CD4-positive, alpha-beta T cell treated with Interleukin-12 subunit alpha and Interleukin-12 subunit beta, for 1 hour (primary cell): ENCODE data around the gene SMOC2.
A peak's percentile ranks its signal among the peaks of the same experiment; 100 is the strongest.
"Not testable (repeated sequence)": the region's sequence is repeated elsewhere in the genome, so short reads cannot be mapped to it uniquely, and the experiment has no call there.

Experiments
- DNase-seq: peaks from one replicate; pipeline ENCODE4 v3.0.0-alpha.2; 2020

Gene SMOC2

DNA sequence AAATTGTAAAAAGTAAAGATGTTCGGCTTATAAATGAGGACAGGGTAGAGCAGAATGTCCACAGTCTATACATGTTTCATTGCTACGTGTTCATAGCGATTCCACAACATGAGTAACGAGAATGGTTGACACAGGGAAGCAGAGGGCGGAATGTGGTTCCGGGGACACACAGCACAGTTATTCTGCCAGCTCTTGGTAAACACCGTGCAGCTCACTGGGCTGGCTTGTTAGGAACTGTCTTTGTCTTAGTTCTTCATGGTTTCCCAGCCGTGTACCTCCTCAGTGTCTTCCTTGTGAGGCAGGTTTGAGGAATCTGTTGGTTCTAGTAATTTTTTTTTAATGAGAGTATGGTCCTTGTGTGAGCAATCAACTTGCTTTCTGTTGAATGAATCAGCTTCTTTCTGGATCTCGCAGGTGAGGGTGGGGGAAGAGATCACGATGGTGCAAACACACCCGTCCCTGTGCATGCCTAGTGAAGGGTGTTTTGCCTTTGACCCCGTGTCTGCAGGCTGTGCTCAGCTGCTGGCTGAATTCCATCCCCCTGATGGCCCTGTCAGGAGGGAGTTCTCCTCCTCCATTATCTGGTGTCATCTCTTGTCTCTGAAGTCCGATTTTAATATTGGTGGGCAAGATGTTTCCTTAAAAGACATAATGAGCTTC, 168.2 kb downstream of the SMOC2 start:
- no peak for DNase-seq

DNA sequence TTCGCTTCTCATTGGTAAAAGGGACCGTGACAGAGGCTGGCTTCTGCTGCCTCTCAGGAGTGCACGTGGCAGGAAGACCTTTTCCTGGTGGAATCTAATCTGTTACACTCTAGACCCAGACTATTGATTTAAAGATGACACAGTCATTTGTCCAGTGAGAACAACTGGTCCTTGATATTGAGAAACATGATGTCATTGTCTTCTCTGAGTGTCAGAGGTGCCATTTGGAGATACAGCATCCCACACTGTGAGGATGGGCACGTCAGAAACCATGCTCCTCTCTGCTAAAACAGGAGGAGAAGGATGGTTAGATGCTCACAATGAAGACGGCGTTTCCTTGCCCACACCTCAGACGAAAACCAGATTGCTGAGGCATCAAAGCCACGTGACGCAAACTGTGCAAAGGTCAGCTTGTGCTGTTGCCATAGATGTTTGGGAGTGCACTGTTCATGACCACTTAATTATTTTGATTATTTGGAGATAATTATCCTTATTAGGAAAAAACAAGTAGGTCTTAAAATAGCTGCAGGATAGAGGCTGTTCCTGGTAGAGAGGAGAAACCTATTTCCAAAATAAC, 169.0 kb downstream of the SMOC2 start:
- DNase-seq: no peak

DNA sequence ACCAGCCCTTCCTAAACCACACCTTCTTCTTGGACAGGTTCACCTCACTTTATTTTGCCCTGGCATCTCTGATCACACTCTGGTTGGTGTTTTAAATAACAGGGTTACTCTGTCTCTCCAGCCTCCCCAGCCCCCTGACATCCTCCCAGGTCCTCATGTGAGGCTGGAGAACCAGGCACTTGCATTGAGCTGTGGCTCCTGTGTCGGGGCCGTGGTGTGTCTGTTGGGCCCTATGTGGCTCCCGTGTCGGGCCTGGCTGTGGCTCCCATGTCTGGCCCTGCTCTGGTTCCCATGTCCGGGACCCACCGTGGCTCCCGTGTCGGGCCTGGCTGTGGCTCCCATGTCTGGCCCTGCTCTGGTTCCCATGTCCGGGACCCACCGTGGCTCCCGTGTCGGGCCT, 170.0 kb downstream of the SMOC2 start:
- not testable (repeated sequence) for DNase-seq

DNA sequence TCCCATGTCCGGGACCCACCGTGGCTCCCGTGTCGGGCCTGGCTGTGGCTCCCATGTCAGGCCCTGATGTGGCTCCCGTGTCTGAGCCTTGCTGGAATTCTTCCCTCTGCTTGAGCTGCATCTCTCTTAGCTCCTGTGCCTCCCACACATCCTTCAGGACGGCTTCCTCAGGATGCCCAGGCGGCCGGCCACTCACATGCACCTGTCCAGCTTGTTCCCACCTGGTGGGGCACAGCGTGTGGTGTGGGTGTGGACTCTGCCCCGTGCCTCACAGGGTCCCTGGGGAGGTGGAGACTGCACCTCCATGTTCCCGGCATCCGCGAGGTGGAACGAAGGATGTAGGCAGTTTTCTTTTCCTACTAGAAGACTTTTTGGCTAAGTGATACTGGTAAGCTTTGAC, 170.7 kb downstream of the SMOC2 start:
- no peak for DNase-seq

DNA sequence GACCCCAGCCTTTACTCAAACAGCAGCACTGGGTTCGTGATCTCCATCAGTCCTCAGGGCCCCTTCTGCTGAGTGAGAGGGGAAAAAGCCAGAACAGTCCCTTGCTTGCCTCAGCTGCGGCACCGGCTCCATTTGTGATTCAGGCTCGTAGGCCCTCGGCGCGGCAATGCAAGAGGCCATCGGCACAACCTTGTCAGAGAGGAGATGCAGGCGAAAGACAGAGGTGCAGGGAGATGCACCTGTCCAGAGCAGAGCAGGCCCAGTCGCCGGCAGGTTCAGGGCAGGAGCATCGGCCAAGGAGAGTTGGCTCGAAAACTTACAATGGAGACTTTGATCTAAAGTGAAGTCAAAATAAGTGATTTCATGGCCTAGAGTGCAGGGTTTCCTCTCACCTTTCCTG, 171.6 kb downstream of the SMOC2 start:
- DNase-seq: no peak

DNA sequence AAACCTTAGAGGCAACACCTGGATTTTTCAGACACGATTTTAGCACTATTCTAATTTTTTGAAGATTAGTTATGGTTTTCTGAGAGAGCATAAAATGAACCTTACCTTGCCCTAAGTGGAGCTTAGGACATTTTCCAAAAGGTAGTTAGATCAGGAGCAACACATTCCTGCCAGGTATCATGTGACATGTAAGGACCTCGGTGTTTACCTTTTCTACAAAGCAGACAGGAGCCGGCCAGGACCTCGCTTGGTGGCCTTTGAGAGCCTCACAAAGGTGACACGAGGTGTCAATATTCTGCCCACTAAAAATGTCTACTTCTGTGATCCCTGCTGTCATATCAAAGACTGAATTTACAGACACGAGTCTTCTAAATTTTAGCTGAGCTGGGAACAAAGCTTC, 174.9 kb downstream of the SMOC2 start:
- no peak for DNase-seq

DNA sequence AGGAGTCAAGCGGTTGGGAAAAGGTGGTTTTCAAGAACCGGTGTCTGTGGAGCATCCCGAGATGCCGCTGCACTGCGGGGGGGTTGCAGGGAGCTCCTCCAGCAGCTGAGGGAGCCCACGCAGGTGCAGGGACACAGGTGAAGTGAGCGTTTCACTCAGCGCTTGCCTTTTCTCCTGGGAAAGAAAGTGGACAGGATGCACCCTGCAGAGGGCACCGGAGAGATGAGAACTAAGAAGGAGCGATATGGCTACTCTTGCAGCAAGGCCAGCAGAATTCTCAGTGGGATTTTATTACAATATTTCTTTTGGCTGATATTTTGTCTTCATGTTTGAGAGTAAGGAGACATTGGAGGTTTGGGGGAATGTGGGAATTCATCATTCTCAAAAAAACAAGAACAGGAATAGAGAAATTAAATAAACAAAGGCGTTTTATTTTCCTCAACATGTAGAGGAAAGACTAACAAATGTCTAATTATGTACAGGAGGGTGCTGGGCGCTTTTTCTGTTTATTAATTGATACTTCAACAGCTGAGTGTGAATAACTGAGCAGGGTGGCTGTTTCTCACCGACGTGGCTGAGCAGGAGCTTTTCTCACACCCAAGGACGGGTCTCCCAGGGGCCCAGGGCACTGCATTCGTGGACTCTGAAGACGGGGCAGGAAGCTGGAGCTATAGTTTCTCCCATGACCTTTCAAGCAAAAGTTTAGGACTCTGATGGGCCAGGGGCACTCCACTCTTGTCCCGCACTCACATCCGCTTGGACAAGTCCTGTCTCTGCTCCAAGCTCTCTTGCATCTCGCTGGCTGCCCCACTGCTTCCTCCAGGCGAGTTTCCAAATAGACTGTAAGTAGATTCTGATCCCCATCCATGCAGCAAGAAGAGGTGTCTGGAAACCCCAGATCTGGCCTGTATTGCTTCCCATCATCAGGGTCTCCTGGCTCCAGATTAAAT, 176.1 kb downstream of the SMOC2 start:
- no peak for DNase-seq

DNA sequence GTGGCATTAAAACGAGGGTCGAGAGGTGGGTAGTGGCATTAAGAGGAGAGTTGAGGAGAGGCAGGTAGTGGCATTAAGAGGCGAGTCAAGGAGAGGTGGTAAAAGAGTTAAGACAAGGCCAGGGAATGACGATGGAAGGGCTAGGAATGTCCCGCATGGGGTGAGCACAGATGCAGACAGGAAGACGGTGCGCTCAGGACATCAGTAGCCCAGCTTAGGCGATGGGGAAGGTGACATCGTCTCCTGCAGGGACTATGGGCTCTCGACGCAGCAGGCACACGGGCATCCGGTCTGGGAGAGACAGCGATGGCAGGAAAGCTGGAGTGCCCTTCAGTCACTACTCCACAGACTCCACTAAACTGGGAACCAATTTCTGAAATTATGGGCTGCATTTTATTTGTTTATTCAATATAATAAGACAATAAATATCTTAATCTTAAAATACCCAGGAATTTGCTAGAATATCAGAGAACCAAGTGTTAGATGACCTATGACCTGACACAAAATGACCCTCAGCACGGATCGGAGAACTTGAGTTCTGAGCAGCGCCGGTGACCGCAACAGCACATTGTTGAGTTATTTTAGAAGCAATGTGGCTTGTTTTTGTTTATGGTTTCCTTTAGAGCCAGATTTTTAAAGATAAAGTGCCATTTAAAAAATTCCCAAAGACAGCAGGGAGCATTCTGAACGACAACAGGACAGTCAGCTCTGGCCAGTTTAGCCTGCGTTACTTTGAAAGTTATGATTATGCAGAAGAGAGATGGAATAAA, 177.7 kb downstream of the SMOC2 start:
- DNase-seq: no peak

DNA sequence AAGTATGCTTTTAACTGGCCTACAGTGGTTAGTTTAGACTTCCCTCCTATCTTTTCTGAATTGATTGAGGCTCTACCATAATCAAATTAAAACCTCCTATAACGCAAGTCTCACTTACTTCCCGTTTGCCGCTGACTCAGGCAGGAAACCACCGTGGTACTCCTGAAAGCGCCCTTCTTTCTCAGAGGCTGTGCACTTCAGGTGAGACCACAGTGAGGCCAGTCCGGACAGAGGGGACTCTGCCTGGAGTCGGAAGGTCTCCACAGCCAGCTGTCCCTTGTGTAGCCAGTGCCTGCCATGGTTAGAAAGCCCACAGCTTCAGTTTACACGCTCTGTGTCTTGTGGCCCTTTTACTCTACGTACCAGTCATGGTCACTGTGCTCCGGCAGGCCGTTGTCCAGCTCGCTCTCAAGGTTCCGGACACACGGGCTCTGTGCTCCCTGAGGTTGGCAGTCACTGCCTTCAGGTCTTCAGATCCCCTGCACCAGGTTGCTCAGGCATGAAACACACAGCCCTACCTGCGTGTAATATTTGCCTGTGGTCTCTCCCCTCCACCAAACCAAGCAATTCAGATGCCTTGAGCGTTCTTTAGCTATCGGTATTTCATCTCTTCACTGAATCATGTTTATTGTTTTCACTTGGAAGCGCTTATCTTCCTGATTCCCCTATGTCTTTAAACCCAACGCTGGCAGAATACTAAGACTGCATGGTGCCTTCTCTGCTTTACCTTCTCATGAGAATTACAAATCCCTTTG, 178.8 kb downstream of the SMOC2 start:
- DNase-seq: peak; percentile 12

DNA sequence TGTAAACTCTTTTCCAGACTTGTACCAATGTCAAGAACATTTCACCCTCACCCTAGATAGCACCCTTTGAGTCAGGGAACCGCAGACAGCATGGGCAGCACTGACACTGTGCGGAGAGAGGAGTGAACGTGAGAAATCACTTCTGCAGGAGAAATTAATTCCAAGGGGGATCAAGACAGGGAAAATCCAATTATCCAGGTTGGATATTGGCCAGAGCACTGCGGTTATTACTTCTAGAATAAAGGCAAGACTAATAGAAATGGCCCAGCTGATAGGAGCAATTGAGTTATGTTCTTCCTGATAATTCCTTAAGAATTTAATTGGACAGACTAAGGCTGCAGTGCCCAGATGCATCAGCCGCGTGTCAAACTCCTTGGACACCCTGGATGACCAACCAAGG, 179.6 kb downstream of the SMOC2 start:
- DNase-seq: no peak

DNA sequence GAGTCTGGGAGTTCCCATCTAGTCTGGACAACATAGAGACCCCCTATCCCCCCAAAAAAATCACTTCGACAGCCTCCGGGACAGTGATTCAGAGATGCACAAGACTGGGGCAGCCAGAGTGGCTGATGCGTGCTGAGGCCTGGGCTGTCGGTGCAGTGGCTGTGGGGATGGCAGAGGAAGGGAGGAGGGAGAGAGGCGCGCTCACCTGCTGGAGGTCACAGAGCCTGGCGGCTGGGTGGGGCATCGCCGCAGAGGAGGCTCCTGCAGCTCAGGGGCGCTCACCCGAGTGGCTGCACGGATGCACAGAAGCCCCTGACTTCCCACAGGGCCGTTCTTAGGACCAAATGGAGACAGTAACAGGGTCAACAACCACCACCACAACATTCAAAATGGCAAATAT, 182.8 kb downstream of the SMOC2 start:
- no peak for DNase-seq

DNA sequence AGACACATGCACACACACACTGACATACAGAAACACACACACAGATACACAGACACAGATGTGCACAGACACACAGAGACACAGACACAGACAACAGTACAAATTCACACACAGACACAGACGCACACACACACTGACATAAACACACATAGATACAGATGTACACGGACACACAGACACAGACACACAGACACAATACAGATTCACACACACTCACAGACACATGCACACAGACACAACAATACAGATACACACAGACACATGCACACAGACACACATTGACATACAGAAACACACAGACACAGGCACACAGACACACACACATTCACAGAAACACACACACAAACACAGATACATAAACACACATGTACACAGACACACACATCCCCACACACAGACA, 183.6 kb downstream of the SMOC2 start:
- no peak for DNase-seq

DNA sequence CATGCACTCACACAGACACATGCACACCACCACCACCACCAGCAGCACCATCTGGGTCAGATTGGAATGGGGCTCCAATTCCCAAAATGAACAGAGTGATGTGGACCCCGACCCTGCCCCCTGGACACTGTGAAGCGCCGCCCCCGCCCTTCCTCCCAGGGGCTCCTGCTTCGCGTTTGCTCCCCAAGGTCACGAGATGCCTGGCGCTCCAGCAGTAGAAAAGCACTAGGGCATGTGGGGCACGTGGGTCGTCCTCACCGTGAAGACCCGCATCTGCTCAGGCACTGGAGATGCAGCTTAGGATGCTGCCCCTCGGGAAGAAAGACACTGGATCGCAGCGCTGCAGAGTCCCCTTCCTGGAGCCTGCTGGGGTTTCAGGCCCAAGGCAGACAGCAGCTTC, 184.0 kb downstream of the SMOC2 start:
- DNase-seq: no peak

DNA sequence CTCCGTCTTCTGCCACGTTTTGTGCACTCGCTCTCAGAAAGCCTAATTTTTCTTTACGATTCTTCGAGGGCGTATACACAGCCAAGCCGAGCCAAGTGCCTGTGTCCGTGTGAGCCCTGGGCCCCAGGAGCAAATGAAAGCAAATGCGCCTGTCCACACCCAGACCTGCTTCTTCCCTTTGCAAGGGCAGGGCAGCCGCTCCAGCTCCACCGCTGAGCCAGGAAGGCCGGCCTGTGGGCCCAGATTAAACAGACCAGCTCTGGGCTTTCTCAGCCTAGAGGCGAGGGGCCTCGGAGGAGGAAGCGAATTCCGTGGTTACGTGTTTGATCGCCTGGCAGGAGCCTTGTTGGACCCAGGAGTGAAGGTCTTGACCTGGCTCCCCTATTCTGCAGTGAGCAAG, 184.6 kb downstream of the SMOC2 start:
- no peak for DNase-seq

DNA sequence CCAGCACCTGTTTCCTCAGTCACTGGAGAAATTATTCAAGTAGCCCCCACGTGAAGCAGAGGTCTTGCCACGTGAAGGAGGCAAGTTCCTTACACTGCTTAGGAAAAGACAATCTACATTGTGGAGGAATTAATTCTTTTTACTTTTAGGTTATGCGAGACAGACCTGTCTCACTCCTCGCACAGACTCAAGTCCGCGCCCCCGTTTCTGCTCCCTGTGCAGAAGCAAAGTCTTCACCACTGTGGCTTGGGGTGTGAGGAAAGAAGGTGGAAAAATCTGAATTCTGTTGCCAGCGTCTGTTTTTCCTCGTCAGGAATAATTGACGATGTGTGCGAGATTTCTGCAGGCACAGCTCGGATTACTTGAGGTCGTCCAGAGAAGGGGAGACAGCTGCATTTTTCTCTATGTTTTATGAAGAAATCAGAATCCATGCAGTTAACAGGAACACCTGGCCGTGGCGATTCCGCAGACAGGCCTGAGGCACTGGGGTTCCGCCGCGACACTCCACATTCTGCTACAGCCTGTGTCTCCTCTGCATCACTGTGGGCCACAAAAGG, 185.1 kb downstream of the SMOC2 start:
- DNase-seq: no peak

DNA sequence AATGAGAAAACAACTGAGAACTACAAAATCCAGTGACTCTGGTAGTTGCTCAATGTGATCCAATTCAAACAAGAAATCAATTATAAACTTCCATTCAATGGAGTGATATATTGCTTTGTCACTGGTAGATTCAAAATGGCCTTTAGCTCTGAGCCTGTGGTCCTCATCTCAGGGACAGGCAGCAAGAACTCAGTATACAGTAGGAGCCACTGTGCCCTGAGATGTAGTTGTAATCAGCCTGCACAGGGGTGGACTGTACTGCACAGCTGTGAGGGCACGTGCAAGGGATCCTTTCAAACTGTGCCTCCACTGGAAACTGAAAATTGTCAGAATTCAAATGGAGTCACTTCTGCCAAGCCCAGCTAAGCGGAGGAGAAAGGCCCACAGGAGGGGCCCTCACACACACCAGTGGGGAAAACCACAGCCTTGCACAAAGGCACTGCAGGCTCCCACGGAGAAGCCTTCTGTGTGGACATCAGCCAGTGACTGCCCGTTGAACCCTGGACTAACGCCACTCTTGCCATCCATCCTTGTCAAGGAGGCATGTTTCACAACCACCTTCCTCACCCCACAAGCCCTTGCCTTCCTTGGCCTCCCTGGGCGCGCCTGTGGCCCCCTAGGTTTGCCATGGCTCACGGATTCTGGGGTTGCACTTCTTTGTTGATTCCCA, 186.7 kb downstream of the SMOC2 start:
- no peak for DNase-seq

DNA sequence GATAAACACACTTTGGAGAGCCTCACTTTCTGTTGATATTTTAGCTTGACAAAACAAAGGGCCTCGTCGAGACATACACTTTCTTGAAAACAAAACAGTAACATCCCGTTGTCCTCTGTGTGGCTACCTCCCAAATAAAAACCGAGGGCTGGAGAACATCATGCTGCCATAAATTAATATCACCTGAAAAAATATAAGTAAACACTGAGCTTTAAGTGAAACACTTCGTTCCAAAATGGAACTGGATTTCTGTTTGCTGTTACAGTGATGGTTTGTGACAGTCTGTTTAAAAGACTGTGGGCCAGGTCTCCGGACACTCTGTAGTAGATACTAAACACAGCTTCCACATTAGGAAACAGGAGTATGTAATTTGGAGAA, 187.2 kb downstream of the SMOC2 start:
- no peak for DNase-seq

DNA sequence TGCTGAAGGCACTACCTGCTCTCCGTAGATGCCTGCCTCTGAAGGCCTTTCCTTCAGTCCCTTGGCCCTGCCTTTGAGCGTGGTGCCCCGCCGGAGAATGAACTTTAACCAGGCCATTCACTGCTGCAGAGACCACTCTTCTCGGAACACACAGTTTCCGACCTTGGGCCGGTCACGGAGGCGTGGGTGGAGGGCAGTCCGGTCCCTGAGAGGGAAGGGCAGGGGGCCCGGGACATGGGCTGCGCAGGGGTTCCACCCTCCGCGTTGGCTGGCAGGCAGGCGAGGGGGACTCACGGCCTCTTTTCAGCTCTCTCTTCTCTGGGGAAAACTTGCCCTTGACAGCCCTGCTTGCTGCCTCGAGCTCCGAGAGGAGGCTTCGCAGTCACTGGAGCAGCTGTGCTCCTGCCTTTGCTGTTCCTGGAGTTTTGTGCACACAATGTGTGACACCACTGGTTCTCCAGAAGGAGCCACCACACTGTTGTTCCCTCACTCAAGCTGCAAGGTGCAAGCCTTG, 187.8 kb downstream of the SMOC2 start:
- no peak for DNase-seq

DNA sequence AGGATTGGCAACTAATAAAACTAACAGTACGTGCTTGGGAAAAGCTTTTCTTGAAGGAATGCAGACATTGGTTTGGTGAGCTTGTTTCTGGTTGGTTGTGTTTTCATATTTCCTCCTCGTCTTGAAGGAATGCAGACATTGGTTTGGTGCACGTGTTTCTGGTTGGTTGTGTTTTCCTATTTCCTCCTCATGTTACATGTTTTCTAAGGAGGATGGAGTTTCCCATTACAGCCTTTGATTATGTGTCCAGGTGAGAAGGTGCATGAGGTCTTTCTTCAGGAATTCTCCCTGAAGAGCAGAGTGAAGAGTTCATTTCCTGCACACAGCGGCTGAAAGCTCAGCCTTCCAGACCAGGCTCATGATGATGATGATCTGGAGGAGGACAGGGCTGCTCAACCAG, 190.6 kb downstream of the SMOC2 start:
- no peak for DNase-seq

DNA sequence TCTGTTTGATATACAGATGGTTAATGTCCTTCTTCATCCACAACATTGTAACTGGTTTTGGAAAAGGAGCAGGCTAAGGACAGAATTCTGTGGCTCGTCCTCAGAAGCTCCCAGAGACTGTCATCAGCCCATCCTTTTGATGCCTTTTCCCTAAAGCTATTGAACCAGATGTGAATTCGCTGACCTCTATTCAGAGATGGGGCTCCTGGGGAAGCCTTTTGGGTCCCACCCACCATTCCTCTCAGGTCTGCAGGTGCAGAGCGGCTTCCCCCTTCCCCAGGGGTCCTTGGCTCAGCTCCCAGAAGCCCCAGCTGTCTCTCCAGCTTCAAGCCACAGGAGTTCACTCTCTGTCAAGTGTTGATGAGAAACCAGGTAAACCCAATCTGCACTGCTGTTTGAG, 191.7 kb downstream of the SMOC2 start:
- DNase-seq: no peak

DNA sequence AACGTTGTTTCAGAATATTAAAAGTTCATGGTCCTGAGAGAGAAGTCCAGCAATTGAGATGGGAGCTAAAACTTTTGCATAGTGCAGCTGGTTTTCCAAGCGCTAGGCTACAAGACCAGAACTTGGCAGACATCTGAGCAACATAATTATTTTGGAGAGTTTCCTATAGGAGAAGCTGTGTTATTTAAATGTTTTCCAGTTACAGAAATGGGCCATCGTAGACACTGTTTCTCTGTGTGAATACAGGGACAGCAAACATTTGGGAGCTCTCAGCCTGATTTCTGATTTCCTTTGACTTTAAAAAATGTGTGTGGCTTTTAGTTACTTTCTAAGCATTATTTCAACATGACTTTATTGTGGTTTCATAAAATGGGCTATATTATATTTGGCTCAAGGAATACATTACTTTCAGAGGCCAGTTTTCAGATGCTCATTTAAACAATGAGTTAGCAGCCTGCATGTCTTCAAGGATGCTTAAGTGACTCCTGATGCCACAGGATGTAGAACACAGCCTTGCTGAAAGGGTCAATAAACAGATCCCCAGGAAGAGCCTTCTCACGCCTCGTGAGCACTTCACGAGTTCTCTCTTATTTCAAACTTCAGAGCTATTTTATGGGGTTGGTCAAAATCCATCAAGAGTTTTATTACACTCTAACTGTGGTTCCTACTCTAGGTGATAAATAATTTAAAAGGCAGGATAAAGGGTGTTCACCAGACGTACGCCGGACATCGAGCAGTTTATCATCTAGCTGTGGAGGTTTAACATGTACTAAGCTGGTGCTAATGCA, 193.8 kb downstream of the SMOC2 start:
- no peak for DNase-seq
